CD4-positive, alpha-beta T cell treated with Interleukin-4 for 4 hours (primary cell): ENCODE measurements around the gene TPD52L2.
"Not testable (repeated sequence)": the region's sequence is repeated elsewhere in the genome, so short reads cannot be mapped to it uniquely, and the experiment has no call there.

Experiments used
- DNase-seq: peaks from one replicate; pipeline ENCODE4 v3.0.0-alpha.2; 2020

TPD52L2 gene

DNA sequence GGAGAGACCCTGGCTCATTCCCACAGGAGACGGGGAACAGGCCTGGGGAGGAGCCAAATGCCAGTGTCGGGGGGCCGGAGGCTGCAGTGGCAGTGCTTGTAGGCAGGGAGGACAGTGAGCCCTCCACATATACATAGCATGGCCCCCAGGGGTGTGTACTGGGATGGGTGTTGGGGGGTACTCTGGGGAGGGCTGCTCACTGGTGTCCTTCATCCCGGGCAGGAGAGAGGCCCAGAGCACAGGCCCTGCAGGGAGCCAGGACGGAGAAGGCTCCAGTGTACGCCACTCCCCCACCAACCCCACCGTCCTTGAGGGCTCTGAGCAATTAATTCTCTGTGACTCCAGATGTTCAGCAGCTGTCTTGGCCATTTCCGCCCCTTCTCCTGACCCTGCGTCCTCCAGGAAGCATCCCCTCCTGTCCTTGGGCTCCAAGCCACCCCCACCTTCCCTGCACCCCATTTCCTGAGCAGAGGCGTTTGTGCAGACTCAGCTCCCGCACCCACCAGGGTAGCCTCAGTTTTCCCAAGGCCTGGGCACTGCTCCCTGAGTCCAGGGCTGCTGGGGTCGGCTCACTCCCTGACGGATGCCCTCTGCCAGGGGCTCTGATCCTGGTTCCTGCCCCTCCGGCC is 7.2 kb upstream of the TPD52L2 start:
- no peak for DNase-seq

DNA sequence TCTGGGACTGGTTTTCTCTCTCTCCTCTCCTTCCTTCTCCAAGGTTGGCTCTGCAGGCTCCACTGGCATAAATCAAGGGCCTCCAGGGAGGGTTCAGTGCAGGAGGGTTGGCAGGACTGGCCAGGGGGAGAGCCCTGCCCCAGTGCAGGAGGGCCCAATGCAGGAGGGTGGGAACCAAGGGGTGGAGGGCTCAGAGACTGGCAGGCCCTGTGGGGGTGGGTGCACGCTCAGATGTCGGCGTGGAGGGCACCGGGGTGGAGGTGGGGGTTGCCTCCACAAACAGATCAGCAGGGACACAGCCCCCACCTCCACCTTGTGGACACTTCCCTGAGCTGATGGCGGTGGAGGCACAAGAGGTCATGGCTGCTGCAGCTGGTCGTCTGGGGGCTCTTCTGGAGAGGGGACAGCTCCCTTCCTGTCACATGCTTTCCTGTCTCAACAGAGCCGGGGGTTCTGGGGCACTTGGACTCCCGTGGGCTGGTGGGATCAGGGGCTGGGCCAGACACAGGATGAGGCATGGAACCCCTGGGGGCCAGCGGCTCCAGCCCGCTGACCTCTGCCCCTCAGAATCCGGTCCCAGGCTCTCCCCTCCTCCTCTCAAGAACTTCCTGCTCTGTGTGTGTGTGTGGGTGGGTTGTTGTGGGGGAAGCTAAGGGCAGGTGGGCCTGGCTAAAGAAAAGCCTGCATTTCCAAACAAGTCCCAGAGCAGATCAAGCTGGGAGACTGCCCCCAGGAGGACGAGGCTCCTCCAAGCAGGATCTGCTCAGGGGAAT is 6.5 kb upstream of the TPD52L2 start:
- no peak for DNase-seq

DNA sequence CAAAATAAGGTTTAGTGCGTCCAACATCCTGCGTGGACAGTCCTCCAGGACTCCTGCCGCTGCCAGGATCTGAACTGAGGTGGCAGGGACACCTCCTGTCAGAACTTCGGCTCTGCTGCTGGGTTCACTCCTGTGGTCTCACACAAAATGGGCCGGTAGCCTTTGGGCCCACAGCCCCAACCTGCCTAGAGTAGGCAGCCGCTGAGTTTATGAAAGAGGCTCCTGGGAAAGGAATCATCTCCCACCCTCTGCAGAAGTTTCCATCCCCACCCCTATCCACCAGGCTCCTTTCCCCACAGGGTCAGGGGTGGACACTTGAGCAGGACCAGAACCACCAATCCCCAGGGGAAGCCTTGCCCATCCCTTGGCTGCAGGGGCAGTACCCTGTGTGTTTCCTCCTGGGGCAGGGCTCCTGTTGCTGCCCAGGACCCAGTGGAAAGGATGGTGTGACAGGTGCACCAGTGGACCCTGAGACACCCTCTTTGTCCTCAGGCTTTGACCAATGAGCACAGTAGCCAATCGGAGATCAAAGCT is 5.8 kb upstream of the TPD52L2 start:
- DNase-seq, result no peak

DNA sequence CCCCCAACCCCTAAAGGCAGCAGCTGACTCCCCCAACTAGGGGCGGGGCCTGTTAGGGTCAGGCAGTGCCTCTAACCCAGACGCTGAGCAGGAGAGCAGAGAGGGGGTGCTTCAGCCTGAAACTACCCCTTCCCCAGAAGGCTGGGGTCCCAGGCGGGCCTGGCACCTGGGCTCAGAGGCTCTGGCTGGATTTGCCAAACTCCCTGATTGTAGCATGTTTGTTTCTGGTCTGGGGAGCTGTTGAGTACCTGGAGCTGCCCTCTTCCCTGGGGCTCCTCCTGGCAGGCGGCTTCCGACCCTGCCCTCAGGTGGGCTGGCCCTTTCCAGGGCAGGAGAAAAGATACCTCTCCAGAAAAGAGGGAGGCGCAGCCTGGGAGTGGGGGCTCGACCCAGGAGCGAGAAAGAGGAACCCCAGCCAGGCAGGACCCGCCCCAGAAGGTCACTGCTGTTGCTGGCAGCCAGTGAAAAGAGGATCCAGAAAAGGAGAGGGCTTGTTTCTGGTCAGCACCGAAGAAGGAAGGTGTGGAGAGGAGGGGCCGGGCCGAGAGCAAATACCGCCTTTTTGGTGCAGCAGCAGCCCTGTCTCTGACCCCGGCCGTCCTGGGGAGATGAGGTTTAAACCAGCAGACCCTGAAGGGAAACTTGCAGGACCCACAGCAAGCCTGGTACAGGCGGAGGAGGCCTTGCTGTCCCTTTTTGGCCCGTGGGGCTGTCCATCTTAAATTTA is 4.6 kb upstream of the TPD52L2 start:
- no peak for DNase-seq

DNA sequence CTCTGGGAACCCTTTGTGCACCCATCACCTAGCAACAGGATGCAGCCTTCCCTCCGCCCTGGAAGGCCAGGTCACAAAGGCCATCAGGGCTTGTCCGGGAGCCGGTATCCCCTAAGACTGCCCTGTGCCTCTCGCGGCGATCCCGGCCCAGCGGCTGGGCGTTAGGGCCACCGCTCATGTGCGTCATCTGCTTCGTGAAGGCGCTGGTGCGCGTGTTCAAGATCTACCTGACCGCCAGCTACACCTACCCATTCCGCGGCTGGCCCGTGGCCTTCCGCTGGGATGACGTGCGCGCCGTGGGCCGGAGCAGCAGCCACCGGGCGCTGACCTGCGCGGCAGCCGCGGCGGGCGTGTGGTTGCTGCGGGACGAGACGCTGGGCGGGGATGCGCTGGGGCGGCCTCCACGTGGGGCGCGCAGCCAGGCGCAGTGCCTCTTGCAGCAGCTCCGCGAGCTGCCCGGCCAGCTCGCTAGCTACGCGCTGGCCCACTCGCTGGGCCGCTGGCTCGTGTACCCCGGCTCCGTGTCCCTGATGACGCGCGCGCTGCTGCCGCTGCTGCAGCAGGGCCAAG is 3.6 kb upstream of the TPD52L2 start, which contains the start of gene ABHD16B:
ABHD16B (plus strand) TSS at position 134 of the 570 bp plus-strand sequence; CDS start at position 177, 43 bp downstream.
- DNase-seq, result no peak

DNA sequence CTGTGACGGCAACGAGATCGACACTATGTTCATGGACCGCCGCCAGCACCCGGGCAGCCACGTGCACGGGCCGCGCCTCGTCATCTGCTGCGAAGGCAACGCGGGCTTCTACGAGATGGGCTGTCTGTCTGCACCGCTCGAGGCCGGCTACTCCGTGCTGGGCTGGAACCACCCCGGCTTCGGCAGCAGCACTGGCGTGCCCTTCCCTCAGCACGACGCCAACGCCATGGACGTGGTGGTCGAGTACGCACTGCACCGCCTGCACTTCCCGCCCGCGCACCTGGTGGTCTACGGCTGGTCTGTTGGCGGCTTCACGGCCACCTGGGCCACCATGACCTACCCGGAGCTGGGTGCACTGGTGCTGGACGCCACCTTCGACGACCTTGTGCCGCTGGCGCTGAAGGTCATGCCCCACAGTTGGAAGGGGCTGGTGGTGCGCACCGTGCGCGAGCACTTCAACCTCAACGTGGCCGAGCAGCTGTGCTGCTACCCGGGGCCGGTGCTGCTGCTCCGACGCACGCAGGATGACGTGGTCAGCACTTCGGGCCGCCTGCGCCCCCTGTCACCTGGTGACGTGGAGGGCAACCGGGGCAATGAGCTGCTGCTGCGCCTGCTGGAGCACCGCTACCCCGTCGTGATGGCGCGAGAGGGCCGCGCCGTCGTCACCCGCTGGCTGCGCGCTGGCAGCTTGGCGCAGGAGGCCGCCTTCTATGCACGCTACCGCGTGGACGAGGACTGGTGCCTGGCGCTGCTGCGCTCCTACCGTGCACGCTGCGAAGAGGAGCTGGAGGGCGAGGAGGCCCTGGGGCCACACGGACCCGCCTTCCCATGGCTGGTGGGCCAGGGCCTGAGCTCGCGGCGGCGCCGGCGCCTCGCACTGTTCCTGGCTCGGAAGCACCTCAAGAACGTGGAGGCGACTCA is 2.8 kb upstream of the TPD52L2 start:
- DNase-seq, result no peak

DNA sequence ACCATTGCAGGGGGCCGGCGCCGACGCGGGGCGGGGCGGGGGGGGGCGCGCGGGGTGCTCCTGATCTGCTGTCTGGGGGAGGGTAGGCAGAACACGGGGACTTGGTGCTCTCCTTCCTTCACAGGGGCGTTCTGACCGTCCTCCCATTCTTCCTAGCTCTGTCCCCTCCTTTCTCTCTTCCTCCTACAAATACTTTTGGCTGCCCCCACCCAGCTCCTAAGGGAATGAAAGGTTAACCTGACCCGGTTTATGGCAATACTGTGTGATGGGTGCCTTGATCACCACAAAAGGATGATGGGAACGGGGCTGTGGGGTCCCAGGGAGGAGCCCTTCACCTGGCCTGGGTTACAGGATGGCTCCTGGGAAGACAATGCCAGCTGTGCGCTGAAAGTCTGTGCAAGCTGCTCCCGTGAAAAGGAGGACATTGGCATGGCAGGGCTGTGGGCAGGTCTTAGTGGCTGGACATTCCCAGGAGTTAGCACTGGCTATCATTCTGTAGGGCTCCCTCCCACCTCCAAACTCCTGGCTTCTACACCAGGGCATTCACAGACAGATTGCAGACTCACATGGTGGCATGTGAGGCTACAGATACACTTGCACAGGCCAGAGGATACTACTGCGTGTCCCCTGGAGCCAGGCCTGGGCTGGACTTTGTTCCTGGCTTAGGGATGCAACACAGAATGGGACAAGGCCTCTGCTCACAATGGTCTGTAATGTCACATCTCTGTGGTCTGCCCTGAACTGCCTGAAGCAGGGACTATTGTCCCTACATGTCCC is 1.9 kb upstream of the TPD52L2 start:
- DNase-seq, result no peak

DNA sequence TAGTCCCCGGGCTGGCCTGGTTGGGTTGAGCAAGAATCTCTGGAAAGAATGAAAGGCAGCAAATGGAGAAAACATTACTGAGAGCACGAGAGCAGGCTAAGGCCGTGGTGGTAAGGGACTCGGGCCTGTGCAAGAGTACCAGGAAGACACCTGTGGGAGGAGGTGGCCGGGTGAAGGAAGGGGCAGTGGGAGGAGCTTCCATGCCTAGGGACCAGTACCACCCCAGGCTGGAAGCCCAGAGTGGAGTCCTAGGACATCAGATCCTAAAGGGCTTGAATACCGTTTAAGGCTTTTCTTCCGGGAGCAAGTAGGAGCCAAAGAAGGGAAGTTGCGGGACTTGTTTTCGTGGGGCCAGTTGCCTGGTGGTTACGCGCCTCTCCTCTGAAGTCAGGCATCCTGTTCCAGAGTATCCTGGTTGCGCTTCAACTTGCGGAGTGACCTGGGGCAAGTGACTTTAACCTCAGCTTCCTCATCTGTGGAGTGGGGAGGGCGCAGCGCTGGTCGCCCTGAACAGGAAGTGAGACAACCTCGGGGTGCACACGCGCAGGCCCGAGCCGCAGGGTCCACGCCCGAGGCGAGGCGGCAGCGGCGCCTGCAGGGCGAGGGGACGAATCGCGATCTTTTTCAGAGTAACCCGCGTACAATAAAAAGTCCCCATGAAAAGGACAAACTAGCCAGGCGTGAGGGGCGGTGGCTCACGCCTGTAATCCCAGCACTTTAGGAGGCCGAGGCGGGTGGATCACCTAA is 1.1 kb upstream of the TPD52L2 start:
- peak; percentile 84 for DNase-seq

DNA sequence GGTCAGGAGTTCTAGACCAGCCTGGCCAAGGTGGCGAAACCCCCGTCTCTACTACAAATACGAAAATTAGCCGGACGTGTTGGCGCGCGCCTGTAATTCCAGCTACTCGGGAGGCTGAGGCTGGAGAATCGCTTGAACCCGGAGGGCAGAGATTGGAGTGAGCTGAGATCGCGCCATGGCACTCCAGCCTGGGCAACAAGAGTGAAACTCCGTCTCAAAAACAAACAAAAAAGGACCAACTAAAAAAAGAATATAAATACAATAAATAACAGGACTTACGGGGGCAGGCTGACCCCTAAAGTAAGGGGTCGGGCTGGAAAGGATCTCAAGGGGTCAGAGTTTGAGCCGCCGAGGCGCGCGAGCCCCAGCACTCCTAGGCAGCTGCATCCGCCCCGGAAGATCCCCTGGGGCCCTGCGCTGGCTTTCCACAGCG is 509 bp upstream of the TPD52L2 start:
- DNase-seq, result no peak

DNA sequence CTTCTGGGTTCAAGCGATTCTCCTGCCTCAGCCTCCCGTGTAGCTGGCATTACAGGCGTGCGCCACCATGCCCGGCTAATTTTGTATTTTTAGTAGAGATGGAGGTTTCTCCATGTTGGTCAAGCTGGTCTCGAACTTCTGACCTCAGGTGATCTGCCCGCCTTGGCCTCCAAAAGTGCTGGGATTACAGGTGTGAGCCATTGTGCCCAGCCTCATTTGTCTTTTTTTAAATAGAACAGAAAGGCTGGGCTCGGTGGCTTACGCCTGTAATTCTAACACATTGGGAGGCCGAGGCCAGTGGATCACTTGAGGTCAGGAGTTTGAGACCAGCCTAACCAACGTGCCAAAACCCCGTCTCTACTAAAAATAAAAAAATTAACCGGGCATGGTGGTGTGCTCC is 2.0 kb downstream of the TPD52L2 start:
- DNase-seq, result not testable (repeated sequence)

DNA sequence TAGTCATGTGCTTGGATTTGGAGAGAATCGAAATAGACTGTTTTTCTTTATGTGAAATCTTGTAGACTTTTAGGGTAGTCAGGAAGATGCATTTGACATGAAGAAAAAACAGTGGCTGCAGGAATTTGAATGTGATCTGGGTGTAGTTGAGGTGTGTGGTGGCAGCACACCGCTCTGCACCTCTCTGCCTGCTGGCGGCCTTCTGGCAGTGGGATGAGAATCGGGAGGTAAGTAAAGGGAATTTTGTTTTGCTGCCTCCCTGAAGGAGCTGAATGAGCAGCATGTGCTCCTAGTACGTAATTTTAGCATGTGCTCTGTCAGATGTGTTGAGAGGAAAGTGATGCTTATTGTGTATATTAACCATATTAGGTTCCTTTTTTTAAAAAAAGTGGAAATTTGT is 3.2 kb downstream of the TPD52L2 start:
- DNase-seq, result no peak

DNA sequence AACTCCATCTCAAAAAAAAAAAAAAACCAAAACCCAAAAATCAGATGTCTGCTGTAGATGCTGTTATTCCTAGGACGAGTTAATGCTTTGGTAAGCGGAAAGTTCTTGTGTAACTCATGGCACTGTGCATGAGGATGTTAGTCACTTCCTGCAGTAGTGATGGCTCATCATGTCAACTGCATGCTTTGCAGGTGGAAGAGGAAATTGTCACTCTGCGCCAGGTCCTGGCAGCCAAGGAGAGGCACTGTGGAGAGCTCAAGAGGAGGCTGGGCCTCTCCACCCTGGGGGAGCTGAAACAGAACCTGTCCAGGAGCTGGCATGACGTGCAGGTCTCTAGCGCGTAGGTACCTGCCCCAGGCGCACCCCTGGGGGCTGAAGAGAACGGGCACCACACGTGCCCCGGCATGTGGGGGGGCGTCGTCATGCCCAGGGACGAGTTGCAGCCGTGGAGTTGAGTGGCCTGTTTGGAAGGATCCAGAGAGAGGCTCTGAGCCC is 8.5 kb downstream of the TPD52L2 start:
- DNase-seq, result peak; percentile 53

DNA sequence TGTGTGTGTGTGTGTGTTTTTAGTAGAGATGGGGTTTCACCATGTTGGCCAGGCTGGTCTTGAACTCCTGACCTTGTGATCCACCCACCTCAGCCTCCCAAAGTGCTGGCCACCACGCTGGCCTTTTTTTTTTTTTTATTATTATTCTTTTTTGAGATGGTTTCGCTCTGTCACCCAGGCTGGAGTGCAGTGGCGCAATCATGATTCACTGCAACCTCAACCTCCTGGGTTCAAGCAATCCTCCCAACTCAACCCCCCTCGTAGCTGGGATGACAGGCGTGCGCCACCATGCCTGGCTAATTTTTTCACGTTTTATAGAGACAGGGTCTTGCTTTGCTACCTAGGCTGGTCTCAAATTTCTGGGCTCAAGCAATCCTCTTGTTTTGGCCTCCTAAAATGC is 9.2 kb downstream of the TPD52L2 start:
- DNase-seq, result not testable (repeated sequence)

DNA sequence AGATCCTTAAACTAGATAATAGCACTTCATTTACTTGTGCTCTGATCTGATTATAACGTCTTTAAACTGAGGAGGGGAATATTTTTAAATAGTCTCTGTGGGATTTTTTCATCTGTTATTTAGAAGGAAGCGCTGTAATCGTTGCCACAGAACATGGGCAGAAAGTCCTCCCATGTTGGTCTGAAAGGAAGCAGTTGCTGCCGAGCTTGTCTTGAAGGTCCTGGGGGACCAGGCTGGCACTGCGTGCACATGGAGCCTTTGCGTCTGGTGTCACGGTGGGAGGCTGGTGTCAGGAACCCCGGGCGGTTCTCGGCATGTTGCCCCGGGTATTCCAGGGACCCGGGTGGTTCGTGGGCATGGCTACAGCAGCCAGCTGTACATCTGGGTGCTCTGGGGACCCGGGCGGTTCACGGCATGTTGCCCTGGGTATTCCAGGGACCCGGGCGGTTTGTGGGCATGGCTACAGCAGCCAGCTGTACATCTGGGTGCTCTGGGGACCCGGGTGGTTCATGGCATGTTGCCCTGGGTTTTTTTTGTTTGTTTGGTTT is 11.5 kb downstream of the TPD52L2 start:
- DNase-seq, result no peak

DNA sequence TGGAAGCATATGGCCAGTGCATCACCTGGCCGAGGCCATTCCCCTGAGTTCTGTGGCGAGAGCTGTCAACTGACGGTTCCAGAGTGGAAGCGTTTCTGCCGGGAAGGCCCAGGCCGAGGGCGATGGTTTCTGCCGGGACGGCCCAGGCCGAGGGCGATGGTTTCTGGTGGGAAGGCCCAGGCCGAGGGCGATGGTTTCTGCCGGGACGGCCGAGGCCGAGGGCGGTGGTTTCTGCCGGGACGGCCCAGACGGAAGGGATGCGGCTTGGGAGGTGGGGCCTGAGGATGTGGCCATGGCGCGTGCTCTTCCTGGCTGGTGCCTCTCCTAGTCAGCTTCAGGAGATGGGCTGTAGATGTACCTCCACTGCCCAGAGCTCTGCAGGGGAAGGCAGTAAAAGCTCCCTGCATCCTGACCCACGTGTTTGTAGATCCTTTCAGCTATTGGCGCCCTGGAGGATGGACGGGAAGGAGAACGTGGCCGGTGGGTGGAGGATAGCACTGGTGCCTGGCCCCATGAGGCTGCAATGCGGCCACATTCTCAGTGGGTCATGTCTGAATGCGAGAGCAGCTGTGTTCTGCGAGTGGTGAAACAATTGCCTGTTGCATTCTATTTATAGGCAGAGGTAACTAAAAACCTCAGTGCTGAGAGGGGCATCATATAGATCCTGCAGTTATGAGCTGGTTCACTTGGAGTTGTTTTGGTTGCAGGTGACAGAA is 12.8 kb downstream of the TPD52L2 start:
- DNase-seq, result no peak

DNA sequence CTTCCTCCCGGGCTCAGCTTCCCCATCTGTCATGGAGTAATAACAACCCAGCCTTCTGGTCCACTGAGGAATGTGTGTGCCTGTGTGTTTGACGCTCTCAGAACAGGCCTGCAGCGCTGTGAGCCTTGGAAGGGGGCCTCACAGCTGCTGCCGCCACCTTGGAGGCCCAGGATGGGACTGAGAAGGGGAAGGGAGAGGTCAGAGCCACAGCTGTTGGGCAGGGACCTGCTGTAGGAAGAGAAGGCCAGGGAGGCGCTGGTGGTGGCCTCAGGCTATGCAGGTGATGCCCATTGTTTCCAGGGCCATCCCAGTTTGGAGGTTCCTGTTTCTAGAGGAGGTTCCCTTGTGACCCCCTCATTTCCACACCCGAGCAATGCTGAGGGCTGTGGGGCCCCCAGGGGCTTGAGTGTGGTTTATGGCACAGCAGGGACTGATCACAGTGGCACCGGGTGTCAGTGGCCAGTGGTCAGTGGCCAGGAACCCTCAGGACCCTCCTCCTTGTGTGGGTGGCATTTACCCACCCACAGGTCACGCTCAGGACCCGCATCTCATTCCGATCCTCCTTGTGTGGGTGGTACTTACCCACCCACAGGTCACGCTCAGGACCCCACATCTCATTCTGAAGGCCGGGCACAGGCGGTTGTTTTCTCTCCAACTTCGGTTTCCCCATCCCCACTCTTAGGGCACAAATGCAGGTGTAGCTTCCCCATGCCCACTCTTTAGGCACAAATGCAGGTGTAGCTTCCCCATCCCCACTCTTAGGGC is 14.0 kb downstream of the TPD52L2 start:
- DNase-seq, result no peak

DNA sequence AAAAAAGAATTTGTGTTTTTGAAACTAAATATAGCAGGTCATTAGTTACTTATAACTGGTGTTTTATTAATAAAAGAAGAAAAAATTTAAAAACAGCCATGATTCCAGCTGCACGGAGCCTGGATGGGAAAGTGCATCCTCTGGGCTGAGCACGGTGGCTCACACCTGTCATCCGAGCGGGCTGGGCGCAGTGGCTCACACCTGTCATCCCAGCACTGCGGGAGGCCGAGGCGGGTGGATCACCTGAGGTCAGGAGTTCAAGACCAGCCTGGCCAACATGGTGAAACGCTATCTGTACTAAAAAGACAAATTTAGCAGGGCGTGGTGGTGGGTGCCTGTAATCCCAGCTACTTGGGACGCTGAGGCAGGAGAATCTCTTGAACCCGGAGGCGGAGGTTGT is 15.8 kb downstream of the TPD52L2 start:
- not testable (repeated sequence) for DNase-seq

DNA sequence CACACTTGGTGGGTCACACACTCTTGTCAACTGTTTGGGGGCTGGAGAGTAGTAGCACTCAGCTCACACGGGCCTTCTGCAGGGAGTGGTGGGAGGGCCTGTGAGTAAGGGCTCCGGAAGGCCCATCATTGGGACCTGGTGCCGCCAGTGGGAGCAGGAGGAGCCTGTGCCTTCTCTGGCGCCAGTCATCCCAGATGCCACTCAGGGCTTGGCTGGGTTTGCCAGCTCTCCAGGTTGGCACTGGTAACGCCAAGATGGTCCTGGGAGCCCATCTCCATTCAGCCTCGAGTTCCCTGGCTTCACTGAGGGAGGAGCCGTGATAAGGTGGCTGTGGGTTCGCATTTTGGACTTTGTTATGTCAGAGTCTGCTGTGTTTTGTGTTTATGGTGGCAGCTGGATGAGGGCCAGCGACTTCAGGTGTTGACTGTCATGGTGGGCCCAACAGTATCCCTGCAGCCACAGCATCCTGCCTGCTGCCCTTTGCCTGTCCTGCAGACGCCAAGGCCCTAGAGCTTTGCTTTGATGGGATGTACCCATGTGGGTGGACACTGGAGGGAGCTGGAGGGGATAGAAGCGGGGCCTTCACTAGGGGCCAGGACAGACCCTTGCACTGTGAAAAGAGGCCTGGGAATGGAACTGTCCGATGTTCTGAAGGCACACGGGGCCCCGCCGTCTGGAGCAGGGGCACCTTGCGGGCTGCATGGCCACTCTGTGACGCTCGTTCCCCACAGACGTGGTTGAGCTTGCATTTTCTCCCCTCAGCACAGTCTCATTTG is 16.6 kb downstream of the TPD52L2 start:
- no peak for DNase-seq
